Mammary epithelial cell (primary cell): ENCODE results near the gene ALKBH6.

Experiments
- CTCF ChIP-seq, 2 donors: IDR thresholded peaks in 1 of 2; conservative IDR thresholded peaks in 1 of 2; 2 replicates each; pipeline ENCODE4 v1.5.1; 2011 to 2012; ENCODE audit warnings: inconsistent platforms in 2 of 2, low read length in 2 of 2, mild to moderate bottlenecking in 2 of 2, control low read depth in 1 of 2, low read depth in 1 of 2; ENCODE audit not compliant: insufficient read depth in 1 of 2; ENCODE audit errors: extremely low read depth in 1 of 2
- EZH2 ChIP-seq: IDR thresholded peaks from 2 replicates; pipeline ENCODE4 v1.6.1; 2012; ENCODE audit warnings: low read length, inconsistent platforms, borderline replicate concordance

DNA sequence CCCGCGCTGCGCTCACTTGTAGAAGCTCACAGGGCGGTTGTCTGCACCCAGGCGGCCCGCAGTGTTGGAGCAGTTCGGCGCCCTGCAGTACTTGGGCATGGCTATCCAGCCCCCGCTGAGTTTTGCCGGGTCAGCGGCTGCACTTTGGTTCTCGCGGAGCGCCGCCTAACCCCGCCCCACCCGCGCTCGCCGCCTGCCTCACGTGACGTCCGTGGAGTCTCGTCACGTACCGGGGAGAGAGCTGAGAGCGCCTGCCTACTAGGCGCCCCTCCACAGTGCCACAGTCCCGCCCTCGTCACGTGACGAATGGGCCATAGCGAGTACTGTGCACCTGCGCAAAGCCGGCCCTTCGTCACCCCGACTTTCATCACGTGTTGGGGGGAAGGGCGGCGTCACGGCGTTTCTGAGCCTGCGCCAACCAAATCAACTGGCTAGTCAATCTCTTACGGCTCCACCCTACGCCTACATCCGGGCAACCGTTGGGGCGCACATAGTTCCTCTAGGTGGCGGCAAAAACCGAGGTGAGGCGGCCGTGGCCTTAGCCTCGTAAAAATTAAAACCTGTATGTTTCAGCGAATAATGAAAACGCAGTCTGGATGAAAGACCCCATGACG, 40.2 kb upstream of the ALKBH6 start, which contains the start of gene THAP8:
- TF ChIP-seq EZH2: no peak
- TF ChIP-seq CTCF (conservative IDR thresholded peaks at IDR 0.05 in 1 of 2, IDR thresholded peaks at IDR 0.05 in 1 of 2; ENCODE audit: extremely low read depth in 1 of 2, insufficient read depth in 1 of 2, low read depth in 1 of 2, low read length in 2 of 2): peak; percentile 32 to 52
